ENCODE data around the gene PSPN. TPM values are rescaled to one million over a fixed set of nuclear protein-coding genes. Genes with fewer than 3 reads are reported as not detected.

The PSPN gene
- 0.60 and 0.63 TPM in 2 replicates for total RNA-seq

GRCh38 chr19:6375411-6376010 is at the start of gene PSPN:
TSS of gene PSPN (minus strand) at chr19:6375933. CDS start at chr19:6375849, 84 bp downstream.

GRCh38 chr19:6424195-6424938 is 48.6 kb upstream of the PSPN start, which contains the start of gene KHSRP:
TSS of gene KHSRP (minus strand) at chr19:6424811. CDS start at chr19:6424701, 110 bp downstream.

GRCh38 chr19:6393074-6393982 is 17.6 kb upstream of the PSPN start, which contains the start of gene GTF2F1:
TSS of gene GTF2F1 (minus strand) at chr19:6393164. CDS start at chr19:6392995, 169 bp downstream.

GRCh38 chr19:6372594-6373095 is 3.1 kb downstream of the PSPN start, which contains the start of gene ALKBH7:
TSS of gene ALKBH7 (plus strand) at chr19:6372794. CDS start at chr19:6372821, 27 bp downstream.

GRCh38 chr19:6333439-6333838 is 42.3 kb downstream of the PSPN start, which contains the start of gene ACER1:
TSS of gene ACER1 (minus strand) at chr19:6333612. CDS start at chr19:6333551, 61 bp downstream.

Other genes with a start within 250 kb of the PSPN start
- not detected in 2 replicates for gene ACSBG2, start 240.3 kb downstream of the PSPN start, total RNA-seq
- gene MLLT1, start 96.0 kb downstream of the PSPN start, total RNA-seq, result 3.2 and 3.5 TPM in 2 replicates
- 0.09 TPM in 1 of 2 replicates, not detected in the other for gene ACER1, start 42.3 kb downstream of the PSPN start, total RNA-seq
- 35.6 and 43.3 TPM in 2 replicates for gene CLPP, start 14.4 kb downstream of the PSPN start, total RNA-seq
- gene ALKBH7, start 3.1 kb downstream of the PSPN start, total RNA-seq, result 18.4 and 22.4 TPM in 2 replicates
- gene GTF2F1, start 17.2 kb upstream of the PSPN start, total RNA-seq, result 69.8 and 91.2 TPM in 2 replicates
- gene KHSRP, start 48.9 kb upstream of the PSPN start, total RNA-seq, result 71.3 and 81.3 TPM in 2 replicates
- 0.17 TPM in 1 of 2 replicates, not detected in the other for gene SLC25A41, start 57.8 kb upstream of the PSPN start, total RNA-seq
- gene SLC25A23, start 83.9 kb upstream of the PSPN start, total RNA-seq, result 14.2 and 22.9 TPM in 2 replicates
- 0.09 and 0.16 TPM in 2 replicates for gene CRB3, start 88.3 kb upstream of the PSPN start, total RNA-seq
- not detected in 2 replicates for gene DENND1C, start 105.9 kb upstream of the PSPN start, total RNA-seq
- gene TUBB4A, start 126.4 kb upstream of the PSPN start, total RNA-seq, result not detected in 2 replicates
- gene TNFSF9, start 155.1 kb upstream of the PSPN start, total RNA-seq, result 0.09 and 0.63 TPM in 2 replicates
- gene CD70, start 215.2 kb upstream of the PSPN start, total RNA-seq, result 0.09 and 0.32 TPM in 2 replicates